Neural crest cell (in vitro differentiated cells): ENCODE data around the gene RUNX3. TPM values are rescaled to one million over a fixed set of nuclear protein-coding genes. Genes with fewer than 3 reads are reported as not detected.

Experiments used
- DNase-seq: peaks from one replicate; pipeline ENCODE4 v3.0.0; 2021; ENCODE audit warnings: low read depth, mixed read lengths, low spot score
- H3K27ac Mint-ChIP-seq: one replicate; pipeline ENCODE4 v1.8.0; 2021; ENCODE audit warnings: mild to moderate bottlenecking, mixed read lengths; ENCODE audit not compliant: unreplicated experiment
- H3K27me3 Mint-ChIP-seq: 2 replicates; pipeline ENCODE4 v1.8.0; 2021; ENCODE audit warnings: low read depth, mild to moderate bottlenecking, mixed read lengths
- H3K36me3 Mint-ChIP-seq: 2 replicates; pipeline ENCODE4 v1.8.0; 2021; ENCODE audit warnings: low read depth, mild to moderate bottlenecking, mixed read lengths
- H3K4me1 Mint-ChIP-seq: 2 replicates; pipeline ENCODE4 v1.8.0; 2021; ENCODE audit warnings: mixed read lengths
- H3K4me3 Mint-ChIP-seq: one replicate; pipeline ENCODE4 v1.8.0; 2021; ENCODE audit warnings: mild to moderate bottlenecking, mixed read lengths
- H3K9me3 Mint-ChIP-seq: 2 replicates; pipeline ENCODE4 v1.8.0; 2021; ENCODE audit warnings: mixed read lengths
- CTCF ChIP-seq: fragments of 200-600 bp; sonication (generic); conservative IDR thresholded peaks from 2 replicates; pipeline ENCODE4 v1.5.0; 2021; ENCODE audit warnings: antibody characterized with exemption, mild to moderate bottlenecking
- total RNA-seq: library from RNA; stranded (reverse); gene quantifications from 2 replicates; pipeline ENCODE4 v1.2.1, GENCODE V29; 2021

Gene RUNX3
- total RNA-seq, 1 donor from 2014 or later, result 0.16 TPM

DNA sequence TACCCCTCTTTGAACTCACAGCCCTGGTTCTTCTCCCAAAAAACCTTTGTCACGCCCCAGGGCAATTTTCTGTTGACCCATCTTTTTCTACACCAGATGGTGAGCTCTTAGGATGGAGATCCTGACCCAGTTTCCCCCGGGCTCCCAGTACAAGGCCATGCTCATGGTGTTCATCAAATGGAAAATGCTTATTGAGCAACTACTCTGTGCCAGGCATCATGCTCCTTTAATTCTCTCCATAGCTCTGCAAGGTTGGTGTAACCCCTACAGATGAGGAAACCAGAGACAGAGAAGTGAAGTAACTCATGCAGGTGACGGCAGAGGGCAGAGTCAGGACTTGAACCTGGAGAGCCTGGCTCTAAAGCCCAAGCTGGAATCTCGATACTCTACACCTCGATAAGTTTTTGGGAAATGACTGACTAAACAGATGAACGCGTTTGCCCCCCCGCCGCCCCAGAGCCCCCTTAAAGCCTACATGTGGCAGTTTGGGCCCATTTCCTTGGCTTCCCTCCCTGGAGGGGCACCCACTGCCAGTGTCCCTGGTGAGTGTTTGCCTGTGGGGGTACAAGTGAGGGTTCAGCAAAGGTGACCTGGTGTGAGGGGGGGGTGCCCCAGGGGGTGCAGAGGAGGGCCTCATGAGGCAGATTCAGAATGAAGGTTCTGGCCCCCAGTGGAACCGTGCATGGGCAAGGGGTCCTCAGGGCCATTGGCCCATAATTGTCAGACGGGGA lies 30.2 kb upstream of the RUNX3 start:
- no peaks in the 10 kb centered on the region for H3K27me3 Mint-ChIP-seq
- no peaks in the 10 kb centered on the region for H3K9me3 Mint-ChIP-seq
- H3K27ac Mint-ChIP-seq, result no peak overlapping the region
- no peak for TF ChIP-seq CTCF
- no peaks in the 10 kb centered on the region for H3K36me3 Mint-ChIP-seq
- no peak overlapping the region for H3K4me3 Mint-ChIP-seq
- DNase-seq, result no peak
- peaks cover 15% of the 10 kb centered on the region for H3K4me1 Mint-ChIP-seq

GRCh38 chr1:24959623-24959975 lies 29.5 kb upstream of the RUNX3 start:
- Mint-ChIP-seq H3K4me3 (no peak overlapping the region), H3K27me3 (no peaks in the 10 kb centered on the region), H3K4me1 (peaks cover 15% of the 10 kb centered on the region), H3K9me3 (no peaks in the 10 kb centered on the region), H3K36me3 (no peaks in the 10 kb centered on the region), H3K27ac (no peak overlapping the region)
- TF ChIP-seq CTCF, result no peak
- DNase-seq, result no peak

DNA sequence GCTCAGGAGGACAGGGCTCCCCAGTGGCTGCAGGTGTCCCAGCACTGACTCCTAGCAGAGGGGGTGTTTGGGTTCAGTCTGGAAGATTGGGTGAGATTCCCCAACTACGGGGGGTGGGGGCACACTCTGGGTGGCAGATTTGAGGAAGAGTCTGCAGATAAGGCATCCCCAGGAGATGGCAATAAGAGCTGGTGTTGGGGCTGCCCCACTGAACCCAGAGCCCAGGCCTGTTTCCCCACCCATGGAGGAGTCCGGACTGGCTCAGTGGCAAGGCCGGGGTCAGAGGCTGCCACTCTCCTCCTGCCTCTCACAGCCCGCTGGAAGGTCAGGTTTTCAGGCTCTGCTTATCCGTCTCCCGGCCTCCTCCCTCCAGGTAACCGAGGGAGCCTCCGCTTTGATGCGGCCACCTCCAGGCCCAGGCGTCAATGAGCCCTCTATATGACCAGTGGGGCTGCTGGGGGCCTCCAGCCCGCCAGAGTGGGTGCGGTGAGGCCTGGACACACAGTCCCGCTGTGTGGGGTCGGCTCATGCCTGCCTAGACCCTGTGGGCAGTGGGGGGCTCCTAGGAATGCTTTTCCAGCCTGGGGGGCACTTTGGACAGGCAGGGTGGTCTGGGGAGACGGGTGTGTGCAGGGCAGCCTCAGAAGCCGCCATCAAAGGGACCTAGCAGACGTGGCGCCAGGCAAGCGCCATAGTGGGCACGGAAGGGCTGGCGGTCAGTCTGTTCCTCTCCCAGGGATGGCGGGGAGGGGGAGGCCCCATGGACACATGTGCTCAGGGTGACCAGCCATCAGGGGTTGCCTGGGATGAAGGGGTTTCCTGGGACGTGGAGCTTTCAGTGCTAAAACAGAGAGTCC lies 28.9 kb upstream of the RUNX3 start:
- Mint-ChIP-seq H3K27me3 (no peaks in the 10 kb centered on the region), H3K9me3 (no peaks in the 10 kb centered on the region), H3K36me3 (no peaks in the 10 kb centered on the region), H3K4me1 (peaks cover 15% of the 10 kb centered on the region), H3K27ac (no peak overlapping the region), H3K4me3 (no peak overlapping the region)
- DNase-seq, result no peak
- no peak for TF ChIP-seq CTCF

DNA sequence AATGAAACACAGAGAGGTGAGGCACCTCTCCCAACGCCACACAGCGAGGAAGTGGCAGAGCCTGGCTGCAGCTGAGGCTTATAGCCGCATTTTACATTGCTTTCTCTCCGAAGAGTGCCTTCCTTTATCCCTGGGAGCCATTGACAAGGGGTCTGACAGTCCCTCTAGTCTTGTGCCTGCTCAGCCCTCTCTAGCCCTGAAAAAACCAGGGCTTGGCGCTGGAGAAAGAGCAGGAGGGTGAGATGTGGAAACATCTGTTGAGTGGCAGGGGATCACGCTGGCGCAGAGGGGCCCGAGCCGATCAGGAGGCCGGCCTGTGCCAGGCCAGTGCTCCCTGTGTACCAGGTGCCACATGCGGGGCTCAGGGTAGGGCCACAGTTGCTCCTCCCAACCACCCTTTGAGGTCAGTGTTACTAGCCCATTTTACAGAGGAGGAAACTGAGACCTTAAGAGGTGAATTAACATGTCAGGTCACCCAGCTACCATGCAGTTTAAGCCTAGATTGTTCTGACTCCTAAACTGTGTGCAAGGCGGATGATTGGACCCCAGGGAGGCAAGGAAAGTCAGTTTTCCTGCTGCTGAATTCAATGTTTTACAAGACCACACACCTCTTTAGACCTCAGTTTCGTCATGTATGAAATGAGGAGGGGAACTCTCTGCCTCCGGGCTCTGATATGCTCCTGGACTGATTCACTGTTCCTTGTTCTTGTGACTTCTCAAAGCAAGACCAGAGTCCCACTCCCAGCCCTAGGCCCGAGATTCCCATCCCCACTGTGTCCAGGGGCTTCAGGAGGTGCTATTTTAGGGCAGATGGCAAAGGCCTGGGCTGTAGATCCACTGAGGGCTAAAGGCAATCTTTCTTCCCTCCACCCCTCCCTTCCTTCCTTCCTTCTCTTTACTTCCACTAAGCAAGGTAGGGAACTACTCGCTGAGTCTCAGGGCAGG lies 28.0 kb upstream of the RUNX3 start:
- no peaks in the 10 kb centered on the region for H3K9me3 Mint-ChIP-seq
- H3K36me3 Mint-ChIP-seq, result no peaks in the 10 kb centered on the region
- no peak for DNase-seq
- TF ChIP-seq CTCF, result no peak
- peaks cover 15% of the 10 kb centered on the region for H3K4me1 Mint-ChIP-seq
- no peak overlapping the region for H3K27ac Mint-ChIP-seq
- H3K27me3 Mint-ChIP-seq, result no peaks in the 10 kb centered on the region
- H3K4me3 Mint-ChIP-seq, result no peak overlapping the region
